Activated T-helper 1 cell treated with anti-CD3 and anti-CD28 coated beads, Interleukin-12 subunit alpha, Interleukin-12 subunit beta, Interleukin-2, Interleukin-4 antibody, amounts not matched to agents 30 ng/mL and 10 ng/mL and 1 ng/mL, durations not matched to agents 14 hours and 24 hours and 36 hours (primary cell): Measurements from ENCODE around the gene KIF27. TPM values are rescaled to one million over a fixed set of nuclear protein-coding genes. Genes with fewer than 3 reads are reported as not detected.
"Not testable (repeated sequence)": the region's sequence is repeated elsewhere in the genome, so short reads cannot be mapped to it uniquely, and the experiment has no call there.

ENCODE experiments used
- DNase-seq: peaks from one replicate; pipeline ENCODE4 v3.0.0; 2021; ENCODE audit warnings: low spot score
- H3K27ac Mint-ChIP-seq: one replicate; pipeline ENCODE4 v1.8.0; 2021; ENCODE audit warnings: mild to moderate bottlenecking, mixed read lengths
- H3K27me3 Mint-ChIP-seq: one replicate; pipeline ENCODE4 v1.8.0; 2022; ENCODE audit warnings: mild to moderate bottlenecking, moderate library complexity, mixed read lengths; ENCODE audit not compliant: insufficient read depth
- H3K36me3 Mint-ChIP-seq: one replicate; pipeline ENCODE4 v1.8.0; 2021; ENCODE audit warnings: low read depth, mixed read lengths
- H3K4me1 Mint-ChIP-seq: one replicate; pipeline ENCODE4 v1.8.0; 2021; ENCODE audit warnings: low read depth, mixed read lengths
- H3K4me3 Mint-ChIP-seq: one replicate; pipeline ENCODE4 v1.8.0; 2021; ENCODE audit warnings: mild to moderate bottlenecking, moderate library complexity, mixed read lengths
- H3K9me3 Mint-ChIP-seq: one replicate; pipeline ENCODE4 v1.8.0; 2021; ENCODE audit warnings: mixed read lengths
- intact Hi-C: fragments of 100-400 bp; cut with micrococcal nuclease; formaldehyde crosslinking; loops from one replicate; pipeline ENCODE4 v1.15.1; 2024
- total RNA-seq: library from RNA; stranded (reverse); gene quantifications from 2 replicates; pipeline ENCODE4 v1.2.3, GENCODE V29; 2022

The KIF27 gene
- total RNA-seq, 1 donor from 2014 or later: 2.9 TPM

DNA sequence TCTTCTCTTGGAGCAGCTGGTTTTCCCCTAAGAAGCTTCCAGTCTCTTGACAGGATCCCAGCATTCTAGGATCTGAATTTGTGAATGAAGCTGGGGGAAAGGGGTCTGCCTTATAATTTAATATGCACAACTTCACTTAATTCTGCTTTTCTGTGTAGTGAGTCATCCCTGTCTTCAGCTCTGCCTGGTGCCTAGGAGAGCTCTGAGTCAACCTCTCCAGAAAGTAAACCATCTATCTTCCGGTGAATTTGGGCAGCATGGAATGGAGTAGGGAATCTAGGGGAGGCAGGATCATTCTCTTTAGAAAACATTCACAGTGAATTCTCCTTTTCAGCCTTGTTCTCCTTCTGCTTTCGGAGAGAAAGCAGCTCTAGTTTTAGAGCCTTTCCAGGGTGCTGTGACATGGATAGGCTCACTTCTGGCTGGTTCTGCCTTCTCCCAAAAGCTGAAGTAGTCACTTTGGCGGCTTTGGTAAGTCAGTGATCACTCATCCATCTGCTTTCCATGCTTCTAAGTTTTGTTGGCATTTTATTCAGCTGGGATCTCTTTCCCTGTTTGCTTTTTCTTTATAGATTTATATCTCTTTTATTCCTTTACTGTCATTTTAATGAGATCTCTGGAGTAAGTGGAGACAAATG, 96.1 kb downstream of the KIF27 start:
- H3K27ac Mint-ChIP-seq, DNase-seq, H3K9me3 Mint-ChIP-seq, intact Hi-C loops, H3K36me3 Mint-ChIP-seq, H3K4me1 Mint-ChIP-seq, H3K4me3 Mint-ChIP-seq: not testable (repeated sequence)
- peaks cover 12% of the 10 kb centered on the region for H3K27me3 Mint-ChIP-seq

DNA sequence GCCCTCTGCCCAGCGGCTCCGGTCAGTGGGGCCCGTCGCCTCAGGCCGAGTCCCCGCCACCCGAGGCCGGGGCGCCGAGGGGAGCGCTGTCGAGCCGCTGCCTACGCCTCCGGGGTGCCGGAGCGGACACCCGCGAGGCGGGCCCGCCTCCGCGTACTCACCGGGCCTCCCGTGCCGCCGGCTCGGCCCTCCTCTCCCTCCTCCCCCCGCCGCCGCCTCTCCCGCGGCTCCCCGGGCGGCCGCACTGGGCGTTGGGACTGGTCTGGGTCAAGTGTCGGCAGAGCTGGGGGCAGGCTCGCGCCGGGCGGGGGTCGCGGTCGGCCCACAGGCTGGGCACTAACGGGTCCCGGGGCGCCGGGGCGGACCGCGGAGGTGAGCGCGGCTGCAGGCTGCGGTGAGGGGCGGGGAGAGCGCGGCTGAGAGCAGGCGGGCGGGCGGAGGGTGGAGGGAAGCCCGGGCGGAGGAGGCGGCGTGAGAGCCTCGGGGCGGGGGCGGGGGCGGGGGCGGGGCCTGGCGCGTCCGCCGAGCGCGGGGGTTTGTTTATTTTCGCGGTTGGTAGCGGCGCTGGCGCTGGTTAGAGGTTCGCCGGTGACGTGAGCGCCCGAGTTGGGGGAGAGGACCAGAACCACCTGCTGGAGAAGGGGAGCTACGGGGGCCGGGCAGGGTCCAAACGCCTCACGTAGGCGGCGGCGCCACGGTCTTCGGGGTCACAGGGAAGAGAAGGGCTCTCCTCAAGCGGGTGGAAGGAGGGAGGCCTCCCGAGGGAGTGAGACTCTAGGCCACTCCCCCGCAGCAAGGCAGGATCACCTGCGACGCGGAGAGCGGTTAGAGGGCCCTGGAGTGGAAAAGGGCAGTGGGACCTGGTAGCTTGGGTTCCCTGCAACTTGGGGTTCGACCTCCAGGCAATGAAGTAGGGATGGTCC, 103.6 kb downstream of the KIF27 start, which contains the start of gene GKAP1:
TSS of gene GKAP1 (minus strand) at position 414 of the 923 bp plus-strand sequence. CDS start 11,252 bp downstream, outside the sequence.
- Mint-ChIP-seq H3K4me3 (peak within 1 kb of the TSS; percentile 89), H3K27ac (peak within 1 kb of the TSS; percentile 85)
- peak; percentile 75 for DNase-seq
- H3K36me3 Mint-ChIP-seq, H3K4me1 Mint-ChIP-seq, H3K9me3 Mint-ChIP-seq, H3K27me3 Mint-ChIP-seq: not testable (repeated sequence)
- intact Hi-C loops: loop anchor here (2.0 to 10.0 kb wide), 4 partner anchors 109 to 477 kb away; partner anchors contain the start of genes HNRNPK, IDNK and RMI1

DNA sequence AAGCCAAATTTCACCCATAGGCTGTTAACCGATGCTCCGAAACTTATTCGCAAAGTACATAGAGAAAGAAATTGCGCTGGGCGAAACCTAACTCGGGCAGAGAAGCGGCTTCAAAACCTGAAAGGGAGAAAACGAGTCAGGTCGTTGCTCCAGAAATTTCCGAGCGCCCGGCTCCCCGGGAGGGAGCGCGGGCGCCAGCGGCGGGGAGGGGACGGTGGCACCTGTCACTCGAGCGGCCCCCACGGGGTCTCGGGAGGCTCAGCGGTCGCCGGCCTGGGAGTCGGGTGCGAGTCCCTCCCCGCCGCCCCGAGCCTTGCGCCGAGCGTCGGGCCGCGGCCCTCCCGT, 104.2 kb downstream of the KIF27 start:
- not testable (repeated sequence) for H3K4me1 Mint-ChIP-seq, H3K36me3 Mint-ChIP-seq, DNase-seq, H3K27me3 Mint-ChIP-seq, H3K9me3 Mint-ChIP-seq
- peak overlapping the region; percentile 85 for H3K27ac Mint-ChIP-seq
- peak overlapping the region; percentile 89 for H3K4me3 Mint-ChIP-seq
- intact Hi-C loops: loop anchor here (2.0 to 10.0 kb wide), 4 partner anchors 108 to 478 kb away; partner anchors contain the start of genes HNRNPK, IDNK and RMI1

DNA sequence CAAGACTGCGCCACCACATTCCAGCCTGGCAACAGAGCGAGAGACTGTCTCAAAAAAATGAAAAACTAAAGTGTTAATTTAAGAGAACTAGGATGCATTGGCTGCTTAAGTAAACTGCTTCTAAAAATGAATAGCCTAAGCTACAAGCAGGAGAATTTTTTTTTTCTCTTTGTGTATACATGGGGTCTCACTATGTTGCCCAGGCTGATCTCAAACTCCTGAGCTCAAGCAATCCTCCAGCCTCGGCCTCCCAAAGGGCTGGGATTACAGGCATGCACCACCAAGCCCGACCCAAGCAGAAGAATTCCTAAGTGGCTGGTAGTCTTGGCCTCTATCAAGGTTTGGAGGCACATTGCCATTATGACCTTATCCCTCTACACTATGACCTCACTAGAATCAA, 106.1 kb downstream of the KIF27 start:
- not testable (repeated sequence) for H3K27ac Mint-ChIP-seq, H3K4me1 Mint-ChIP-seq, H3K36me3 Mint-ChIP-seq, H3K27me3 Mint-ChIP-seq, DNase-seq, H3K9me3 Mint-ChIP-seq
- H3K4me3 Mint-ChIP-seq: peak overlapping the region; percentile 30
- intact Hi-C loops: loop anchor here (10.0 kb wide), 2 partner anchors 170 to 480 kb away; partner anchors contain the start of genes HNRNPK and RMI1

DNA sequence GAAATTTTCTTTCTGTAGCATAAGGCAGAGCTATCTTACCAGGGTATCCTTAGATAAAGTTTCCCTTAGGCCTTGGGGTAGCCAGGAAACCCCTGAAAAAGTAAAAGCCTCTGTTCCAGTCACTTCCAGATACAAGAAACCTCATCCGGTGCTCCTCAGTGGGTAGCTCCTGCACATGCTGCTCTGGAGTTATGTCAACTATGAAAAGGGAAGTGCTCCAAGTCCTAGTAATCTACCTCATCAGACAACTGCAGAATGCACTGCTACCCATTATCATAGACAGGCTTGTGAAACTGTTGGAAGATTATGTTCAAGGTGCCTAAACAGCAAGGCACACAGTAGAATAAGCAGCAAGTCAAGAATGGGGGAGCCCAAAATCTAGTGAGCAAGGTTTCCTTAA, 112.0 kb downstream of the KIF27 start:
- H3K27ac Mint-ChIP-seq, H3K4me3 Mint-ChIP-seq, intact Hi-C loops, DNase-seq, H3K9me3 Mint-ChIP-seq, H3K36me3 Mint-ChIP-seq, H3K27me3 Mint-ChIP-seq, H3K4me1 Mint-ChIP-seq: not testable (repeated sequence)

DNA sequence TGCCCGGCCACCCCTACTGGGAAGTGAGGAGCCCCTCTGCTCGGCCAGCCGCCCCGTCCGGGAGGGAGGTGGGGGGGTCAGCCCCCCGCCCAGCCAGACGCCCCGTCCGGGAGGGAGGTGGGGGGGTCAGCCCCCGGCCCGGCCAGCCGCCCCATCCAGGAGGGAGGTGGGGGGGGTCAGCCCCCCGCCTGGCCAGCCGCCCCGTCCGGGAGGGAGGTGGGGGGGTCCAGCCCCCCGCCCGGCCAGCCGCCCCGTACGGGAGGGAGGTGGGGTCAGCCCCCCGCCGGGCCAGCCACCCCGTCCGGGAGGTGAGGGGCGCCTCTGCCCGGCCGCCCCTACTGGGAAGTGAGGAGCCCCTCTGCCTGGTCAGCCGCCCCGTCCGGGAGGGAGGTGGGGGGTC, 116.8 kb downstream of the KIF27 start:
- H3K4me3 Mint-ChIP-seq, H3K4me1 Mint-ChIP-seq, H3K36me3 Mint-ChIP-seq, H3K9me3 Mint-ChIP-seq, DNase-seq, H3K27me3 Mint-ChIP-seq, intact Hi-C loops, H3K27ac Mint-ChIP-seq: not testable (repeated sequence)

DNA sequence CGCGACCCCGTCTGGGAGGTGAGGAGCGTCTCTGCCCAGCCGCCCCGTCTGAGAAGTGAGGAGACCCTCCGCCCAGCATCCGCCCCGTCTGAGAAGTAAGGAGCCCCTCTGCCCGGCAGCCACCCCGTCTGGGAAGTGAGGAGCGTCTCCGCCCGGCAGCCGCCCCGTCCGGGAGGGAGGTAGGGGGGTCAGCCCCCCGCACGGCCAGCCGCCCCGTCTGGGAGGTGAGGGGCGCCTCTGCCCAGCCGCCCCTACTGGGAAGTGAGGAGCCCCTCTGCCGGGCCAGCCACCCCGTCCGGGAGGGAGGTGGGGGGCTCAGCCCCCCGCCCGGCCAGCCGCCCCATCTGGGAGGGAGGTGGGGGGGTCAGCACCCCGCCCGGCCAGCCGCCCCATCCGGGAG, 117.3 kb downstream of the KIF27 start:
- H3K4me1 Mint-ChIP-seq, H3K9me3 Mint-ChIP-seq, H3K27ac Mint-ChIP-seq, intact Hi-C loops, H3K36me3 Mint-ChIP-seq, DNase-seq, H3K4me3 Mint-ChIP-seq, H3K27me3 Mint-ChIP-seq: not testable (repeated sequence)

DNA sequence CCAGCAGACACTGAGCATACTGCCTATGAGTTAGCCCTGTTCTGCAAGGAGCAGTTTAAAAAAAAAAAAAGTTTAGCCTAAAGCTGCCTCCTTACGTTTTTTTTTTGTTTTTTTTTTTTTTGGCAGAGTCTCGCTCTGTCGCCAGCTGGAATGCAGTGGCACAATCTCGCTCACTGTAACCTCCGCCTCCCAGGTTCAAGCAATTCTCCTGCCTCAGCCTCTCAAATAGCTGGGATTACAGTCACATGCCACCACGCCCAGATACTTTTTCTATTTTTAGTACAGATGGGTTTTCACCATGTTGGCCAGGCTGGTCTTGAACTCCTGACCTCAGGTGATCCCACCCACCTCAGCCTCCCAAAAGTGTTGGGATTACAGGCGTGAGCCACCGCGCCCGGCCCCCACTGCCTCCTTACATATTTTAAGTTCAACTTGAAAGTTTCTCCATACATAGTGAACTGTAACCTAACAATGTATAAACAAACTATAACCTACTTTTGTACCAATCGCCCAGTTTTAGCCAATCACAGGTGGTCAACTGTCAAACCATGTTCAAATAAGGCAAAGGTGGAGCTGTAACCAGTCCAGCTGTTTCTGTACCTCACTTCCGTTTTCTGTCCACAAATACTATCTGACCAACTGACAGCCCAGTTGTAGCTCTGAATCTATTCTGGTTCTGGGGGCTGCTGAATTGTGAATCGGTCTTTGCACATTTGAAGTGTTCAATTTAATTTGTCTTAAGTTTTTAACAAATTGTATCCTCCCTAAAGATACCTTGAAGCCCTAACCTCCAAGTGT, 120.8 kb downstream of the KIF27 start:
- no peaks in the 10 kb centered on the region for H3K4me1 Mint-ChIP-seq
- DNase-seq: no peak
- H3K27ac Mint-ChIP-seq: no peak overlapping the region
- no peaks in the 10 kb centered on the region for H3K27me3 Mint-ChIP-seq
- intact Hi-C loops: no loop called here
- H3K4me3 Mint-ChIP-seq: no peak overlapping the region
- H3K36me3 Mint-ChIP-seq: no peaks in the 10 kb centered on the region
- H3K9me3 Mint-ChIP-seq: no peaks in the 10 kb centered on the region

DNA sequence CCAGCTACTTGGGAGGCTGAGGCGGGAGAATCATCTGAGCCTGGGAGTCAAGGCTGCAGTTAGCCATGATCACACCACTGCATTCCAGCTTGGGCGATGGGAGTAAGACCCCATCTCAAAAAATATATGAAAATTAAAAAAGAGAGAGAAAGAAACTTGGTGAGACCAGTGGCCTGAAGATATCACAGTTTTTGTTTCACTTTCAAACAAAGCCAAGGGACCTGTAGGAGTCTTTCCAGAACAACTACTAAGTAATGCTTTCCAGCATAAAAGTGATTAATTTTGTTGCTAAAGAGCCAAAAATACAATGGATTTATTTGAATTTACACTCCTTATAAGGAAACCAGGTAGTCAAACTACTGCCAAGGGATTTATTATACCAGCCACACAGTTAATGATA, 127.2 kb downstream of the KIF27 start:
- H3K27ac Mint-ChIP-seq: no peak overlapping the region
- no peaks in the 10 kb centered on the region for H3K4me1 Mint-ChIP-seq
- no peaks in the 10 kb centered on the region for H3K9me3 Mint-ChIP-seq
- DNase-seq: no peak
- H3K4me3 Mint-ChIP-seq: no peak overlapping the region
- H3K36me3 Mint-ChIP-seq: no peaks in the 10 kb centered on the region
- H3K27me3 Mint-ChIP-seq: no peaks in the 10 kb centered on the region
- intact Hi-C loops: no loop called here

DNA sequence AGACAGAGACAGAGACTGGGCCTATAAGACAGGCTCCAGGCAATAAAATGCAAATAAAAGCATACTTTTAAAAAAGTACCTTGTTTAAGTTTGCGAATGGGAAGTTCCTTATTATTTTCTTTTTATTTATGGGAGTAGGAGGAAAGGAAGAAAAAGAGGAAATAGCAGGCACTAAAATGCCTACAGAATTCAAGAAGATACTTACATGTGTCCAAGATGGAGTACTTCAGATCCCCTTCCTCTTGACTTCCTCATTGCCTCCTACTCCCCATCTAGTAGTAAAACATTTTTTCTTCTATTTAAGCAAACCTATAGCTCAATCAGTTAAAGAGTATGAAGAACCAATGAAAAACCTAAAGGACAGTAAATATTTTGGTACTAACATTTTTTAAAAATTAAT, 128.5 kb downstream of the KIF27 start:
- no peak for DNase-seq
- H3K27ac Mint-ChIP-seq: no peak overlapping the region
- H3K36me3 Mint-ChIP-seq: peaks cover 1% of the 10 kb centered on the region
- H3K9me3 Mint-ChIP-seq: no peaks in the 10 kb centered on the region
- H3K4me1 Mint-ChIP-seq: no peaks in the 10 kb centered on the region
- H3K27me3 Mint-ChIP-seq: no peaks in the 10 kb centered on the region
- H3K4me3 Mint-ChIP-seq: no peak overlapping the region
- intact Hi-C loops: no loop called here
